ENCODE measurements around the gene BCL6B.

Gene BCL6B

GRCh38 chr17:7056386-7056785 is 33.5 kb downstream of the BCL6B start:
- Histone ChIP-seq H3K4me2 (ENCODE audit: insufficient read depth, low read length) (no peak overlapping the region), H3K27ac (ENCODE audit: low read length) (no peak overlapping the region)

GRCh38 chr17:7058831-7059447 is 36.1 kb downstream of the BCL6B start:
- Histone ChIP-seq H3K27me3 (ENCODE audit: insufficient read depth, low read length, poor library complexity) (peaks cover 7% of the 10 kb centered on the region), H3K9me3 (ENCODE audit: insufficient read depth, low read length, severe bottlenecking) (no peaks in the 10 kb centered on the region), H3K9ac (ENCODE audit: low read depth, low read length) (no peak overlapping the region), H3K27ac (ENCODE audit: low read length) (no peak overlapping the region), H2AFZ (ENCODE audit: low read depth, low read length) (no peak overlapping the region), H3K4me1 (ENCODE audit: insufficient read depth, low read length) (no peaks in the 10 kb centered on the region), H3K79me2 (ENCODE audit: insufficient read depth, low read length) (no peaks in the 10 kb centered on the region), H3K36me3 (ENCODE audit: insufficient read depth, low read length) (no peaks in the 10 kb centered on the region), H4K20me1 (ENCODE audit: insufficient read depth, low read length) (no peaks in the 10 kb centered on the region), H3K4me3 (ENCODE audit: low read depth in 1 of 2, low read length in 2 of 2) (no peak overlapping the region), H3K4me2 (ENCODE audit: insufficient read depth, low read length) (no peak overlapping the region)
- DNase-seq: no peak
- no peak for TF ChIP-seq EZH2 (IDR thresholded peaks at IDR 0.05; ENCODE audit: borderline replicate concordance, low read depth, low read length, severe bottlenecking)
- TF ChIP-seq, protein P1, sequence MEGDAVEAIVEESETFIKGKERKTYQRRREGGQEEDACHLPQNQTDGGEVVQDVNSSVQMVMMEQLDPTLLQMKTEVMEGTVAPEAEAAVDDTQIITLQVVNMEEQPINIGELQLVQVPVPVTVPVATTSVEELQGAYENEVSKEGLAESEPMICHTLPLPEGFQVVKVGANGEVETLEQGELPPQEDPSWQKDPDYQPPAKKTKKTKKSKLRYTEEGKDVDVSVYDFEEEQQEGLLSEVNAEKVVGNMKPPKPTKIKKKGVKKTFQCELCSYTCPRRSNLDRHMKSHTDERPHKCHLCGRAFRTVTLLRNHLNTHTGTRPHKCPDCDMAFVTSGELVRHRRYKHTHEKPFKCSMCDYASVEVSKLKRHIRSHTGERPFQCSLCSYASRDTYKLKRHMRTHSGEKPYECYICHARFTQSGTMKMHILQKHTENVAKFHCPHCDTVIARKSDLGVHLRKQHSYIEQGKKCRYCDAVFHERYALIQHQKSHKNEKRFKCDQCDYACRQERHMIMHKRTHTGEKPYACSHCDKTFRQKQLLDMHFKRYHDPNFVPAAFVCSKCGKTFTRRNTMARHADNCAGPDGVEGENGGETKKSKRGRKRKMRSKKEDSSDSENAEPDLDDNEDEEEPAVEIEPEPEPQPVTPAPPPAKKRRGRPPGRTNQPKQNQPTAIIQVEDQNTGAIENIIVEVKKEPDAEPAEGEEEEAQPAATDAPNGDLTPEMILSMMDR (IDR thresholded peaks at IDR 0.05; ENCODE audit: borderline replicate concordance, extremely low read depth, low read length, poor library complexity, severe bottlenecking): no peak
- ATAC-seq (ENCODE audit: insufficient read depth, low read depth): no peak

More at GRCh38 chr17:7056386-7056785, 33.5 kb downstream of the BCL6B start:
- Histone ChIP-seq H3K79me2 (ENCODE audit: insufficient read depth, low read length) (no peaks in the 10 kb centered on the region), H3K9ac (ENCODE audit: low read depth, low read length) (no peak overlapping the region), H3K4me3 (ENCODE audit: low read depth in 1 of 2, low read length in 2 of 2) (no peak overlapping the region), H3K4me1 (ENCODE audit: insufficient read depth, low read length) (no peaks in the 10 kb centered on the region), H3K27me3 (ENCODE audit: insufficient read depth, low read length, poor library complexity) (peaks cover 2% of the 10 kb centered on the region), H4K20me1 (ENCODE audit: insufficient read depth, low read length) (no peaks in the 10 kb centered on the region), H3K36me3 (ENCODE audit: insufficient read depth, low read length) (no peaks in the 10 kb centered on the region), H3K9me3 (ENCODE audit: insufficient read depth, low read length, severe bottlenecking) (no peaks in the 10 kb centered on the region), H2AFZ (ENCODE audit: low read depth, low read length) (no peak overlapping the region)
- DNase-seq: no peak
- ATAC-seq (ENCODE audit: insufficient read depth, low read depth): no peak
- TF ChIP-seq, protein P1 (IDR thresholded peaks at IDR 0.05; ENCODE audit: borderline replicate concordance, extremely low read depth, low read length, poor library complexity, severe bottlenecking): no peak
- TF ChIP-seq EZH2 (IDR thresholded peaks at IDR 0.05; ENCODE audit: borderline replicate concordance, low read depth, low read length, severe bottlenecking): no peak

DNA sequence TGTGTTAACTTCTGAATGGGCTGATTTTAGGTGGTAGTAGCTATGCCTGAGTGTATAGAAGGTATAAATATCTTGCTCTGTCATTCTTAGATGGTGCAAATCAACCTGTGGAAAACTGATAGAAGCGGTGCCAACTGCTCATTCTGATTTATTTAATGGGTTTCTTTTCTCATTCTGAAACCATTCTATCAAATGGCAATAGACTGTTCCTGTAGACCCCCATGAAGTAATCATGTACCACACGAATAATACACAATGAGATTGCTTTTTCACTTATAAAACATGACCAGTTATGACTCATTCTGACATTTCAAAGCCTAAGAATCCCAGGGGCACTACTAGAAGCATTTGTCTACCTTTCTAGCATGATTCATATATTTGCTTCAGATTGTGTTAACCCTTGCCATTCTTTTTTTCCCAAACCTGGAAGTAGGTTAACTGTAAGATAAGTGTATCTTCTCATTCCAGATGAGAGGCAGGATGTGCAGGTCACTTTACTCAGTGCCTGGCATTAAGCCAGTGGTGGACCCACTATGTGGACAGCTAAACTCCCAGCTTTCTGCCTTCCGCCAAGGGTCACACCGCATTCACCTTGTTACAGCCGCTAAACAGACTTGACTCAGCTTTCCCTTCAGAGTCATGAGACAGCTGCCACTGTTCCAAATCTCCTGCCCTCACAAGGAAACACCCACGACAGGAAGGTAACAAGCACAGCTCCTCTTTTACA is 37.5 kb downstream of the BCL6B start:
- H3K27ac ChIP-seq (ENCODE audit: low read length): no peak overlapping the region
- no peaks in the 10 kb centered on the region for H3K79me2 ChIP-seq (ENCODE audit: insufficient read depth, low read length)
- H3K36me3 ChIP-seq (ENCODE audit: insufficient read depth, low read length): no peaks in the 10 kb centered on the region
- H3K4me2 ChIP-seq (ENCODE audit: insufficient read depth, low read length): no peak overlapping the region
- TF ChIP-seq EZH2 (IDR thresholded peaks at IDR 0.05; ENCODE audit: borderline replicate concordance, low read depth, low read length, severe bottlenecking): no peak
- TF ChIP-seq, protein P1 (IDR thresholded peaks at IDR 0.05; ENCODE audit: borderline replicate concordance, extremely low read depth, low read length, poor library complexity, severe bottlenecking): no peak
- H3K9me3 ChIP-seq (ENCODE audit: insufficient read depth, low read length, severe bottlenecking): no peaks in the 10 kb centered on the region
- DNase-seq (no peak), ATAC-seq (ENCODE audit: insufficient read depth, low read depth) (no peak)
- no peaks in the 10 kb centered on the region for H4K20me1 ChIP-seq (ENCODE audit: insufficient read depth, low read length)
- no peak overlapping the region for H3K4me3 ChIP-seq (ENCODE audit: low read depth in 1 of 2, low read length in 2 of 2)
- H2AFZ ChIP-seq (ENCODE audit: low read depth, low read length): no peak overlapping the region
- peaks cover 7% of the 10 kb centered on the region for H3K27me3 ChIP-seq (ENCODE audit: insufficient read depth, low read length, poor library complexity)
- H3K4me1 ChIP-seq (ENCODE audit: insufficient read depth, low read length): no peaks in the 10 kb centered on the region
- H3K9ac ChIP-seq (ENCODE audit: low read depth, low read length): no peak overlapping the region

All from DND-41 (cell line).